ENCODE data around the gene CTDSPL.
"Not testable (repeated sequence)": the region's sequence is repeated elsewhere in the genome, so short reads cannot be mapped to it uniquely, and the experiment has no call there.

The CTDSPL gene

GRCh38 chr3:37967260-37967881 is 105.7 kb downstream of the CTDSPL start:
- peak; percentile 15 to 20 for DNase-seq (ENCODE audit: low read depth in 2 of 2)

DNA sequence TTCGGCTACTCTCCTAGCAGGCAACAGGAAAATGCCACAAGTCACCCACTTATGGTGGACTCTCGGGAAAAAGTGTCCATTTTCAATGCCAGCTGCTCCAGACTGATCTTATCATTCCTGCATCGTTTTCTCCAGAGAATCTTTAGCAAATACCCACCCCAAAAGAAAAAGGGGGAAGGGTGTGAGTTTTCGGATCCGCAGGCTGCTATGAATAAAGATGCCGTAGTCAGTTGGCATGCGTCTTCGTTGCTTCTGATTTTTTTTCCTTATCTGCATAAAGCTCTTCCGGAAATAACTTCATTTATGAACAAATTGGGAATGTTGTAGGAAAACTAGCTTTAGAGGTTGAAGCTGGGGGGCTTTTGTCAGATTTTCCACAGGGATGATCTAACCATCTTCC is 106.5 kb downstream of the CTDSPL start:
- no peak for DNase-seq (ENCODE audit: low read depth in 2 of 2)

DNA sequence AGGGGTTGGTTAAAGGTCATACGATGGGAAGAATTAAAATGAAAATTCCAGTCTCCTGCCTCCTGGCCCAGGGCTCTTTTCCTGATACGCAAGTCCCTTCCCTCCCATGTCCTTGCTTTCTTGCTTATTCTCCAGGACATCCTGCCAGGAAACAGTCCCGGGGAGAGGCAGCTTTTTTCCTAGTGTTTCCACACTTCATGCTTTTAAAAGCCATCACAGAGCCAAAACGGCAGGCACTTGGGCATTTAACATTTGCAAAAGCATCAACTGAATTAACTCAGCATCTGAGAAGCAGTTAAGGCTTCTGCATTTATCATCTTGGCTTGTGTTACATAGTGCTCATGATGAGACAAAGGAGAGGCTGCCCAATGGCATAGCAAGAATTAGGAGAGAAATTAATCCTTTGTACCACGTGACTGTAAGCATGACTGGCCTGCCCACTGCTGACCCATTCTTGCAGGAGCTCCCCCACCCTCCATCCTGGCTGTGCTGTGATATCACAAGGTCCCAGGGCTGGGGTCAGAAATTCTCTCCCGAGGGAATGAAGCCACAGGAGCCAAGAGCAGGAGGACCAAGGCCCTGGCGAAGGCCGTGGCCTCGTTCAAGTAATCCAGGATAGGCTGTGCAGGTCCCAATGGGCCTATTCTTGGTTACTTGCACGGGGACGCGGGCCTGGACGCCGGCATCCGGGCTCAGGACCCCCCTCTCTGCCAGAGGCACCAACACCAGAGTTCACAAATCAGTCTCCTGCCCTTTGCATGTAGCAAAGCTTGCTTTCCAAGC is 107.3 kb downstream of the CTDSPL start:
- DNase-seq (ENCODE audit: low read depth in 2 of 2): no peak

- no peak for DNase-seq (ENCODE audit: low read depth in 2 of 2)
Observed at GRCh38 chr3:37969596-37970100, 108.0 kb downstream of the CTDSPL start.

GRCh38 chr3:37970802-37971201 is 109.1 kb downstream of the CTDSPL start:
- DNase-seq (ENCODE audit: low read depth in 2 of 2): no peak

GRCh38 chr3:37971467-37971866 is 109.8 kb downstream of the CTDSPL start:
- no peak for DNase-seq (ENCODE audit: low read depth in 2 of 2)

- not testable (repeated sequence) for DNase-seq (ENCODE audit: low read depth in 2 of 2)
Observed at GRCh38 chr3:37972056-37972455, 110.4 kb downstream of the CTDSPL start.

DNA sequence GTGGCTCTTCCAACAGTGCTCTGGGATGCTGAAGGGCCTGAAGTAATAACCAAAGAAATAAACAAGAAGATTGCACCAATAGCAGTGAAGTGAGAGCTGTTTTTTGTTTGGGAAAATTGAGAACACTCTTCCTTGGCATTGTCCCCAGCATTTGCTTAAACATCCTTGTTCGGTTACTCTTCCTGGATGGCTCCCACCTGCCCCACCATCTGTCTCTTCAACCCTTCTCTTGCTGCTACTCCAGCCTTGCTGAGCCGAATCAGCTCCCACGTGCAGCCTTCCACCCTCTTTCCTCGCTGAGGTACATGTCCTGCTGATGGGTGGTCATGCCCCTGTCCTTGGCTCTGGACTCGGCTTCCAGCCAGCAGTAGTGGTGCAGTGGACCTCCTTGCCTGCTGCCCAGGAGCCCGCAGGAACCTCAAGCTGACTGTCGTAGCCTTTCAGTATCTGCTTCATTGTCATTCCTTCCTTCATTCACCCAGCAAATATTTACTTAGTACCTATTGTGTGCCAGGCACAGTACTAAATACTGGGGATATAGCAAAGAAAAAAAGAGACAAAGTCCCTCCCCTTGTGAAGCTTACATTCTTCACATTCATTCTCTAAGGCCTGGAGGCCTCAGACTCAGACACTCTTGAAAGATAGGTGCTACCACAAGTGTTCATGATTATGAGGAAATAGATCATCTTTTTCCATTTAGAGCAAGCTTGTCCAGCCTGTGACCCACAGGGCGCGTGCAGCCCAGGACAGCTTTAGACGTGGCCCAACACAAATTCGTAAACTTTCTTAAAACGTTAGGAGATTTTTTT is 111.8 kb downstream of the CTDSPL start:
- no peak for DNase-seq (ENCODE audit: low read depth in 2 of 2)

- peak; percentile 29 to 44 for DNase-seq (ENCODE audit: low read depth in 2 of 2)
Observed at GRCh38 chr3:37974121-37975083, 112.7 kb downstream of the CTDSPL start.

- no peak for DNase-seq (ENCODE audit: low read depth in 2 of 2)
Observed at GRCh38 chr3:37979541-37980461, 118.1 kb downstream of the CTDSPL start.

- DNase-seq (ENCODE audit: low read depth in 2 of 2): no peak
Observed at GRCh38 chr3:37980462-37981347, 119.0 kb downstream of the CTDSPL start.

- DNase-seq (ENCODE audit: low read depth in 2 of 2): no peak
Observed at GRCh38 chr3:37981348-37981664, 119.6 kb downstream of the CTDSPL start.

GRCh38 chr3:37982331-37982730 is 120.7 kb downstream of the CTDSPL start:
- no peak for DNase-seq (ENCODE audit: low read depth in 2 of 2)

DNA sequence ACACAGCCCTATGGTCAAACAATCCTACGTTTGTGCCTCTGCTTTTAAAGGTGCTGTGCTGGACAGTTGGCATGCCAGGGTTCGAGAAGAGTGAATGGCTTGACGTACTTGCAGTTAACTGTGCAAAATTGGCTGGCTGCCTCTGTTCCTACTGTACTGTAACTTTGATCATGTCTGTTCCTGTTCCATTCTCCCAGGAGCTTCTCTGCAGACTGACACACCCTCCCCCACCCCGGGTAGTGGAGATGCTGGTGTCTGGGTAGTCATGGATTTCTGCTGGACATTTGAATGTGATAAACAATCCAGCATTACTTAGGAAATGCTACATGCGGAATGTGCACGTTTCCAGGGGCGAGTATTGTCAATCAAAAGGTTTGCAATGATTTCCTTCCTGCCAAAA is 122.4 kb downstream of the CTDSPL start:
- no peak for DNase-seq (ENCODE audit: low read depth in 2 of 2)

- DNase-seq (ENCODE audit: low read depth in 2 of 2): no peak
Observed at GRCh38 chr3:37984596-37984995, 122.9 kb downstream of the CTDSPL start.

- DNase-seq (ENCODE audit: low read depth in 2 of 2): no peak
Observed at GRCh38 chr3:37985637-37986320, 124.1 kb downstream of the CTDSPL start.

DNA sequence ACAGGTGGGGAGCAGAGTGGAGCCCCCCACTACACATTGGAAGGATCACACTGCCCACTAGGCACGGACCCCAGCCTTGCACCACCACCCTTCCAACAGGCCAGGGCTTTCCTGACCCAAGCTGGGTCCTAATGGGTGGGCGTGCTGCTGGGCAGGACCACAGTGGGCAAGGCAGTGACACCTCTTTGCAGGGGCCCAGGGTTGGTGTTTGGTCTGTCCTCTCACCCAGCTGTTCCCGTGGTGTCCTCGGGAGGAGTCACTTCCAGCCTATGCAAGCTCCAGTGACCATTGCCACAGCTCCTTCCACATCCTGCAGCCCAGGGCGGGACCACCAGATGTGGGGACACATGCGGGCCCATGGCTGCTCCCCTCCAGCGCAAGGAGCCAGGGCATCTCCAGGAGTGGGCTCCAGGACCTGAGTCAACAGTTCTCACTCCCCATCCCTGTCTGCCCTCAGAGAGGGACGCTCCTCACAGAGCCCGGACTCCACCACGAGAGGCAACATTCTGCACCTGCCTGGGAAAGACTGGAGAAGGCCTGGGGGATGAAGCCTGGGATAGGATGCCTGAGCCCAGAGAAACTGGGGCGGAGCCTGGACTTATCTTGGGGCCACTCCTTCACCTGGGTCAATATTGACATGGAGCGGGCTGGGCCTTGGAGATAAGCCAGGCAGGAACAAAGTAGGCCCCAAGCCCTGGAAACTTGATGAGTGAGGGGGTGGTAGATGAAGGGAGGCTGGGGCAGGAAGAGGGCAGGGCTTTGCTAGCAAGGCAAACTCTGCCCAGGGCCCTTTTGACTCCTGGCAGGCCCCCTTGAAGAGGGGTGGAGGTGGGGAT is 125.0 kb downstream of the CTDSPL start:
- DNase-seq (ENCODE audit: low read depth in 2 of 2): no peak

DNA sequence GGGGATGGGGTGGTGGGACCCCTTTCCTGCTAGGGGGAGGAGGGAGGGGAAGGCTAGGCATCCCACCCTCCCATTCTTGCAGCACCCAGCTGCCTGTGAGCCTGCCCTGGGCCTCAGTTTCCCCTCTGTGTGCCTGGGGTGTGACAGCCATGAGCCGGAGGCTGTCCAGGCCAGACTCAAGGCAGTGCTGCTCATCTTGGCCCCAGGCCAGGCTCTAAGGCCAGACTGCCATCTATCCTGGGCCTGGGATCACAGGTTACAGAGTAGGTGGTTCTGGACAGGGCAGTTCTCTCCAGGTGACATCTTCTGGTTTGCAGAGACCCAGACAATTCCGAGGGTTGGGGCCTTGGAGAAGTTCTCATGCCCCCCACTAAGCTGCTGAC is 125.6 kb downstream of the CTDSPL start:
- DNase-seq (ENCODE audit: low read depth in 2 of 2): no peak
